Fibroblast of lung (primary cell): Measurements from ENCODE around the gene AP3S1. TPM values are rescaled to one million over a fixed set of nuclear protein-coding genes. Genes with fewer than 3 reads are reported as not detected.

Source experiments
- DNase-seq, 2 donors: peaks; one replicate each; pipeline versions ENCODE4 v3.0.0 to v3.0.0-alpha.2; 2010; ENCODE audit warnings: low read depth in 2 of 2
- H2AFZ ChIP-seq: 2 replicates; pipeline ENCODE4 v1.5.1; 2012; ENCODE audit warnings: low read length, control low read depth, inconsistent platforms
- H3K27ac ChIP-seq: 2 replicates; pipeline ENCODE4 v1.5.1; 2011; ENCODE audit warnings: low read length, control low read depth; ENCODE audit not compliant: insufficient read depth
- H3K27me3 ChIP-seq: 2 replicates; pipeline ENCODE4 v1.5.1; 2011; ENCODE audit warnings: mild to moderate bottlenecking, low read length; ENCODE audit not compliant: control insufficient read depth, insufficient read depth
- H3K36me3 ChIP-seq: 2 replicates; pipeline ENCODE4 v1.5.1; 2011; ENCODE audit warnings: low read length; ENCODE audit not compliant: control insufficient read depth, insufficient read depth
- H3K4me1 ChIP-seq: 2 replicates; pipeline ENCODE4 v1.5.1; 2011; ENCODE audit warnings: low read length; ENCODE audit not compliant: control insufficient read depth, insufficient read depth; ENCODE audit errors: extremely low read depth
- H3K4me2 ChIP-seq: 2 replicates; pipeline ENCODE4 v1.5.1; 2011; ENCODE audit warnings: low read length, control low read depth; ENCODE audit not compliant: insufficient read depth; ENCODE audit errors: extremely low read depth
- H3K4me3 ChIP-seq, 4 experiments: fragments of 200-600 bp in 1 of 4; sonication (generic) in 1 of 4; replicated peaks in 1 of 4; 2 replicates each; pipeline ENCODE4 v1.5.1; 2011 to 2016; ENCODE audit warnings: low read length in 4 of 4, low read depth in 3 of 4, mild to moderate bottlenecking in 3 of 4, control low read depth in 2 of 4, inconsistent platforms in 1 of 4, mixed read lengths in 1 of 4; ENCODE audit not compliant: insufficient read depth in 1 of 4; ENCODE audit errors: control extremely low read depth in 1 of 4
- H3K79me2 ChIP-seq: 2 replicates; pipeline ENCODE4 v1.5.1; 2012; ENCODE audit warnings: mild to moderate bottlenecking, low read length, inconsistent platforms; ENCODE audit not compliant: control insufficient read depth, insufficient read depth
- H3K9ac ChIP-seq: 2 replicates; pipeline ENCODE4 v1.5.1; 2011; ENCODE audit warnings: mild to moderate bottlenecking, low read length, control low read depth; ENCODE audit not compliant: insufficient read depth
- H3K9me3 ChIP-seq: 2 replicates; pipeline ENCODE4 v1.5.1; 2012; ENCODE audit warnings: low read depth, low read length; ENCODE audit not compliant: control insufficient read depth, insufficient read depth
- H4K20me1 ChIP-seq: 2 replicates; pipeline ENCODE4 v1.5.1; 2011; ENCODE audit warnings: low read length; ENCODE audit not compliant: control insufficient read depth, insufficient read depth; ENCODE audit errors: extremely low read depth
- CTCF ChIP-seq, 2 donors: IDR thresholded peaks in 1 of 2; conservative IDR thresholded peaks in 1 of 2; 1 replicate in 1 of 2; 2 replicates in 1 of 2; pipeline ENCODE4 v1.5.1; 2011 to 2012; ENCODE audit warnings: low read length in 2 of 2, control low read depth in 1 of 2, inconsistent platforms in 1 of 2, low read depth in 1 of 2, mild to moderate bottlenecking in 1 of 2
- EZH2 ChIP-seq: IDR thresholded peaks from 2 replicates; pipeline ENCODE4 v1.5.1; 2012; ENCODE audit warnings: low read length, control low read depth, mild to moderate bottlenecking; ENCODE audit errors: missing control alignments
- polyA plus RNA-seq, 2 donors: library from polyadenylated mRNA; depleted of rRNA in 1 of 2; stranded (reverse) in 1 of 2; unstranded in 1 of 2; fragments of >200 nt; gene quantifications; 2 replicates each; pipeline ENCODE4 v1.2.1, GENCODE V29; 2011 to 2012; ENCODE audit warnings: missing spikeins in 1 of 2
- total RNA-seq: library from RNA; depleted of rRNA; stranded (reverse); fragments of >200 nt; gene quantifications from 2 replicates; pipeline ENCODE4 v1.2.1, GENCODE V29; 2014

AP3S1 gene
- total and polyA plus RNA-seq, 2 donors (not counting 1 experiment from before 2014, with no cell fraction given), result 86.7 to 165 TPM

- H3K4me3 ChIP-seq, result no peak overlapping the region
- no peak overlapping the region for H3K9ac ChIP-seq
- H3K36me3 ChIP-seq, result no peaks in the 10 kb centered on the region
- DNase-seq, result no peak
- peaks cover 5% of the 10 kb centered on the region for H3K4me1 ChIP-seq
- no peak overlapping the region for H3K4me2 ChIP-seq
- no peaks in the 10 kb centered on the region for H3K9me3 ChIP-seq
- H4K20me1 ChIP-seq, result peaks cover 2% of the 10 kb centered on the region
- H3K79me2 ChIP-seq, result peaks cover 70% of the 10 kb centered on the region
- no peak overlapping the region for H3K27ac ChIP-seq
- H2AFZ ChIP-seq, result no peak overlapping the region
- TF ChIP-seq CTCF (conservative IDR thresholded peaks at IDR 0.05 in 1 of 2, IDR thresholded peaks at IDR 0.05 in 1 of 2; ENCODE audit: low read depth in 1 of 2, low read length in 2 of 2) (no peak), EZH2 (no peak)
- no peaks in the 10 kb centered on the region for H3K27me3 ChIP-seq
These were observed 12.4 kb downstream of the AP3S1 start for GRCh38 chr5:115854139-115854538.

- no peak overlapping the region for H3K4me3 ChIP-seq
- no peak overlapping the region for H3K4me2 ChIP-seq
- no peaks in the 10 kb centered on the region for H3K36me3 ChIP-seq
- no peak overlapping the region for H3K9ac ChIP-seq
- peaks cover 2% of the 10 kb centered on the region for H3K4me1 ChIP-seq
- peak in 1 of 2 donors; percentile 79 for DNase-seq
- H3K9me3 ChIP-seq, result no peaks in the 10 kb centered on the region
- no peak for TF ChIP-seq EZH2
- H3K79me2 ChIP-seq, result peaks cover 72% of the 10 kb centered on the region
- no peak overlapping the region for H2AFZ ChIP-seq
- H4K20me1 ChIP-seq, result no peaks in the 10 kb centered on the region
- no peaks in the 10 kb centered on the region for H3K27me3 ChIP-seq
- H3K27ac ChIP-seq, result no peak overlapping the region
These were observed 14.2 kb downstream of the AP3S1 start for GRCh38 chr5:115855959-115856358.

GRCh38 chr5:115857057-115857479 lies 15.3 kb downstream of the AP3S1 start:
- Histone ChIP-seq H3K27me3 (no peaks in the 10 kb centered on the region), H3K4me3 (no peak overlapping the region), H2AFZ (no peak overlapping the region), H3K4me2 (no peak overlapping the region), H3K79me2 (peaks cover 67% of the 10 kb centered on the region), H3K36me3 (no peaks in the 10 kb centered on the region), H3K9me3 (no peaks in the 10 kb centered on the region), H3K27ac (no peak overlapping the region), H4K20me1 (no peaks in the 10 kb centered on the region), H3K4me1 (peaks cover 2% of the 10 kb centered on the region), H3K9ac (no peak overlapping the region)
- TF ChIP-seq EZH2 (no peak), CTCF (conservative IDR thresholded peaks at IDR 0.05 in 1 of 2, IDR thresholded peaks at IDR 0.05 in 1 of 2; ENCODE audit: low read depth in 1 of 2, low read length in 2 of 2) (no peak)
- no peak for DNase-seq
